ENCODE data around the gene HRH2.
"Not testable (repeated sequence)": the region's sequence is repeated elsewhere in the genome, so short reads cannot be mapped to it uniquely, and the experiment has no call there.

HRH2 gene

DNA sequence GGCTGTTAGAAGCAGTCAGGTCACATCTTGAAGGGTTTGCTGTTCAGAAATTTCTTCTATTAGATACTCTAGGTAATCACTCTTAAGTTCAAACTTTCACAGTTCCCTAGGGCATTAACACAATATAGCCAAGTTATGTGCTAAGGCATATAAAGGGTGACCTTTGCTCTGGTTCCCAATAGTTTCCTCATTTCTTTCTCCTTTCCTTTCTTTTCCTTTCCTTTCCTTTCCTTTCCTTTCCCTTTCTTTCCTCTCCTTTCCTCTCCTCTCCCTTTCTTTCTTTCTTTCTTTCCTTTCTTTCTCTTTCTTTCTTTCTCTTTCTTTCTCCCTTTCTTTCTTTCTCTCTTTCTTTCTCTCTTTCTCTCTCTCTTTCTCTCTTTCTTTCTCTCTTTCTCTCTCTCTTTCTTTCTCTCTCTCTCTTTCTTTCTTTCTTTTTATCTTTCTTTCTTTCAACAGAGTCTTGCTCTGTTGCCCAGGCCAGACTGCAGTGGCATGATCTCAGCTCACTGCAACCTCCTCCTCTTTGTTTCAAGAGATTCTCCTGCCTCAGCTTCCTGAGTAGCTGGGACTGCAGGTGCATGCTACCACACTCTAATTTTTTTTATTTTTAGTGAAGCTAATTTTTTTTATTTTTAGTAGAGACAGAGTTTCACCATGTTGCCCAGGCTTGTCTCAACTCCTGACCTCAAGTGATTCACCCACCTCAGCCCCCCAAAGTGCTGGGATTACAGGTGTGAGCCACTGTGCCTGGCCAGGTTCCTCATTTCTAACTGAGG lies 7.3 kb upstream of the HRH2 start:
- DNase-seq: not testable (repeated sequence)

DNA sequence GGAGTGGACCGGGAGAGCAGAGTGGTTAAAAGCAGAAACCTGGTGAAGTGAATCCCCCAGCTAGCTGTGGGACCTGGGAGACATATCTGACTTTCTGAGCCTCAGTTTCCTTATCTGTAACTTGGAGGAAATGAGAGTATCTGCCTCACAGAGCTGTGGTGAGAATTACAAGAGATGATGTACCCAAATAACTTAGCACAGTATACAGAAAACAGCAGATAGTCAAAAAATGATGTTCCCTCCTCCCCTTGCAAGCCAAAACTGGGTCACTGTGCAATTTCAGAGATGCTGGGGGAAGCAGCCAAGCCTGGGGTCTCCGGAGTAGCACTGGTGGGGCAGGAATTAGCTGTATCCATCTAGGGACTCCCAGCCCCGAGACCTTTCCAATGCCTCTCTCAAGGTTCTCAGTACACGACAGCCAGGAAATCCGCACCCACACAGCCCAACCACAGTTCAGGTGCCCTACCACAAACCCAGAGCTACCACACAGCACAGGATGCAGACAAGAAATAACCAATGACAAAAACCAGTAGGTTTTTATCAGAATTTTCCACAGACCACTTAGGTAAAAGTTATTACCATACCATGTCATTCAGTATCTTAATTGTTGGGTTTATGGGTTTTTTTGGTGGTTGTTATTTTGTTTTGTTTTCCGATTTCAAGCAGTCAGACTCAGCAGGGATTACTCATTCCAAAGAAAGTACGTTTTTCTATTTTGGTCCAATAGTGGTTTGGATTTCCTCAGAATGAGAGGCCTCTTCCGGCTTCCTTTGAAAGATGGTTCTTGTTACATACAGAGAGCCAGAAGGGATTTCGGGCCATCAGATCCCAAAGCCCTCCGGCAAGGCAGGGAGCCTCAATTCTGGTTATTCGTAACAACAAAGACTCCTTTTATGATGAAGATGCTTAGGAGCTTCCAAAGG lies 4.9 kb upstream of the HRH2 start:
- DNase-seq: no peak

DNA sequence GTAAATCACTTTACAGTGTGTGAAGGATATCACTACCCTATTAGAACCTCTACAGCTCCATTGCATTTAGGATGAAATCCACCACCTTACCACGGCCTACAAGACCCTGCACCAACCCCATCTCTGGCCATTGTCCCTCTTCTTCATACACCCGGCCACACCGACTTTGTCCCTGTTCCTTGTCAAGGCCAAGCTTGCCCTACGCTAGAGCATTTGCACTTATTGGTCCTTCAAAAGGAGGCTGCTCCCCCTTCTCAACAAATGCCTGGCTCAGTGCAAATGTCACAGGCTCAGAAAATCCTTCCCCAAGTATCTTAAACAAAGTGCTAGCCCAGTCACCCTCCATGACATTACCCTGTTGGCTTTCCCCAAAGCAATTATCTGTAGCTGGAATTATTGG lies 4.1 kb upstream of the HRH2 start:
- no peak for DNase-seq

DNA sequence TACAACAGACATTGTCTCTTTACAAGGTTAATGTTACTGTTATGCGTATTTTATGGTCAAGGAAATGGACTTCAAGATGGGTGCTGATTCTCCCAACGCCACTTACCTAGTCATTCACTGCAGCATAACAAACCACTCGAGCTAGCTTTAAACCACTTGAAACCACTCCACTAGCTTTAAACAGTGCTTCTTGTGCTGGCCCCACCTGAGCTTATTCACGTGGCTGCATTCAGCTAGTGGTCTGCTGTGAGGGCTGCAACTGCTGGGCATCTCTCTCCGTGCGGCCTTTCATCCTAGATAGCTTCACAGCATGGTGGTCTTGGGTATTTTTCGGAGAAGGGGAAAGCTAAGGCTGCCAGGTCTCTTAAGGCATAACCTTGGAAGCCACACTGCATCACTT lies 3.5 kb upstream of the HRH2 start:
- DNase-seq: no peak

DNA sequence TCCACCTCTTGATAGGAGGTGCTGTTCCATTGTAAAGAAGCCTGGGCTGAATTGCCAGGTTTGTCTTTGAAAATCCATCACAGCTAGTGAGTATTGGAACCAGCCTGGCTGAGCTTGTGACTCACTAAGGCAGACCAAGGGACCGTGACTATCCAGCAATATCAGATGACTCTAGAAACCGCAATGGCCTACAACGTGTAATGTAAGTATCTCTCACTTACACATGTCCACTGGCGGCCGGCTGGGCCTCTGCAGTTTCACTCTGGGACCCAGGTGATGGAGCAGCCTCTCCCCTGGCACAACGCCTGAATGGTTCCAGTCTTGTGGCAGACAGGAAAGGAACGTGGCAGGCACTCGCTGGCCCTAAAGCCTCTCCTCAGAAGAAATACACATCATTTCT lies 3.1 kb upstream of the HRH2 start:
- DNase-seq: no peak

DNA sequence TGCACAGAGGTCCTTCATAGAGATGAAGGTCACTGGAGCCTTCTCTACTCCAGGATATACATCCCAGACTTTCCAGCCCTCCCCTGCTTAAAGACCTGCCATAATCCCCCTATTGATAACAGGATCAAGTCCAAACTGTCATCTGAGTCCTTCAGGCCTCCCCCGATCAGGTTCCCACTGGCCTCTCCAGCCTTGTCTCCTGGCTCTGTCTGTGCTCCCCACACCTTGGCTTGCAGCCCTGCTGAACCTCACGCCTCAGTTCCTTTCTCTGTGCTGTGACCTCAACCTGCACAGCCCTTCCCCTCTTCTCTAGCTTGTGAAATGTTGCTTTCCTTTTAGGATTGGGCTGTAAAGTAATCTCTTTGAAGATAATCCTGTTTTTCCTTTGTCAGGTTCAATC lies 2.5 kb upstream of the HRH2 start:
- no peak for DNase-seq

DNA sequence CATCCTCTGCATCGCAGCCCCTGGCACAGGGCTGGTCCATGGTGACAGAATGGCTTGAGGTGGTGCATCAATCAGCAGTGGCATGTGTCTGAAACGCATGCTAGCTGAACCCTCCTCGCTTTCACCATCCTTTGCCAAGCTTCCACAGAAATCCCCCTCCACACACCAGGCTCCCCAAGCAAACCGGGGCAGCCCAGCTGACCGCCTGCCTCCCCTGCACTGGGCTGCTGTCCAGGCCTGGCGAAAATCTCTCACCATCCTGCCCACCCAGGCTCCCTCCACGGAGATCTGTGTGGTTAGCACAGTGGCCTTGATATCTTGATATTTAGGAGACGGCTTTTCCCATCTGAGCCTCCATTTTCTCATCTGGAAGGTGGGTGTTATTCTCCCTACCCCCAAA lies 905 bp upstream of the HRH2 start:
- no peak for DNase-seq

DNA sequence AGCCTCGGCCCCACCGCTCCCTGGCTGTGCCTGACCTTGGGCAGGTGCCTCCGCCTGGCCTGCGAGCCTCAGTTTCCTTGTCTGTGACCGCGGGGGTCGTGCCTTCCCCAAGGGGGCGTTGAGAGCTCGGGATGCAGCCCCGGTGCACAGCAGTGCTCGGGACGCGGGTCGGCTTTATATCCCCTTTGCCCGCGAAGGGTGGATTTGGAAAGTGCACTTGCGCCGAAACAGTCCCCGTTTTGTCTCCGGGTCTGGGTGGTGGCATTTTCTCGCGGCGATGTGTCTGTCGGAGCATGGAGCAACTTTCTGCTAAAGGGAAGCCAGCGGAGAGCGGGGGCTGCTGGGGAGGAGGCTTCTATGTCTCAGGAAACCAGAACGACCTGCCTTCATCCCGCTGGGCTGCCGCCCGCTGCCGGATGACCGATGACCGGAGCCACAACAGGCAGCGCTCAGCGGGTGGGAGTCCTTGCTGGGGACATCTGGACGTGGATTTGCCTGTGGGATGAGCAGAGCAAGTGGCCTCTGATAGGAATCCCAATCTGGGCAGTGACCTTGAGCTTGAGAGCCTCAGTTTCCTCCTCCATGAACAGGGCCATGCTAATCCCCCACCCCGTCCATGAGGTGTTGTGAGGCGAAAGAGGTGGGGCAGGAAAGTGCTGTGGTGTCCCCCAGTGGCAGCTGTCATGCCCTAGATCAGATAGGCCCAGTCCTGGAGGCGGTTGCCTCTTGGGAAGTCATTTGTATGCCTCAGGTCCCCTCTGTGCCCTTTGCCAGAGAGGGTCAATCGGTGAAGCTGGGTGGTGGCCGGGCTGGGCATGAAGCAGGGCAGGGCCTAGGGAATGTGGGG lies 651 bp downstream of the HRH2 start:
- no peak for DNase-seq

DNA sequence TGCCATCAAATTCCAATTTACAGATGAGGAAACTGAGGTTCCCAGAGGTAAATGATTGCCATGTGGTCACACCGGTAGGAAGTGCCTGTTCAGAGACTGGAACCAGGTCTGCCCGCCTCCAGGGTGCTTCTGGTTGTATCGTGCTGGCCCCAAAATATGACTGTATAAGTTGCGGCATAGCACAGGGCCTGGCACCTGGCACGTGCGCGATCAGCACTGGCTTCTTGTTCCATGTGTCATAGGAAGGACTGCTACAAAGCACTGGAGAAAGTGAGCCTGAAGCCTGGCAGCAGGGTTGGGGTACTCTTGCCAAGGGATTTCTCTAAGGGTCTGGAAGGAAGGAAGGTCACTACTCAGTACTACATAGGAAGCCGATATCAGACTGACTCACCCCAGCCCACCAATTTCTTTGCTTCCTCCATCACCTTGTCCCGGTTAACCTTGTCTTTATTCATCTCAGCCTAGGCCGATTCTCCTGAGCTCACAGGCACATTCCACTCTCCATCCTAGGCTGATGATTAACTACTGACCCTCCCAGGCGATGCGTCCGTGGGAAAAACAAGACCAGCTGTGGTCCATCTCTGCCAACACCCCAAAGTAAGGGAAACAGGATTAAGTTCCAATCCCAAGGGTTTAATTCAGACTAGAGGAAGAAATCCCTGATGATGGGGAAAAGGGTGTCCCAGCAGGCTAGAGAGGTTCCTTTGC lies 1.8 kb downstream of the HRH2 start:
- DNase-seq: no peak

DNA sequence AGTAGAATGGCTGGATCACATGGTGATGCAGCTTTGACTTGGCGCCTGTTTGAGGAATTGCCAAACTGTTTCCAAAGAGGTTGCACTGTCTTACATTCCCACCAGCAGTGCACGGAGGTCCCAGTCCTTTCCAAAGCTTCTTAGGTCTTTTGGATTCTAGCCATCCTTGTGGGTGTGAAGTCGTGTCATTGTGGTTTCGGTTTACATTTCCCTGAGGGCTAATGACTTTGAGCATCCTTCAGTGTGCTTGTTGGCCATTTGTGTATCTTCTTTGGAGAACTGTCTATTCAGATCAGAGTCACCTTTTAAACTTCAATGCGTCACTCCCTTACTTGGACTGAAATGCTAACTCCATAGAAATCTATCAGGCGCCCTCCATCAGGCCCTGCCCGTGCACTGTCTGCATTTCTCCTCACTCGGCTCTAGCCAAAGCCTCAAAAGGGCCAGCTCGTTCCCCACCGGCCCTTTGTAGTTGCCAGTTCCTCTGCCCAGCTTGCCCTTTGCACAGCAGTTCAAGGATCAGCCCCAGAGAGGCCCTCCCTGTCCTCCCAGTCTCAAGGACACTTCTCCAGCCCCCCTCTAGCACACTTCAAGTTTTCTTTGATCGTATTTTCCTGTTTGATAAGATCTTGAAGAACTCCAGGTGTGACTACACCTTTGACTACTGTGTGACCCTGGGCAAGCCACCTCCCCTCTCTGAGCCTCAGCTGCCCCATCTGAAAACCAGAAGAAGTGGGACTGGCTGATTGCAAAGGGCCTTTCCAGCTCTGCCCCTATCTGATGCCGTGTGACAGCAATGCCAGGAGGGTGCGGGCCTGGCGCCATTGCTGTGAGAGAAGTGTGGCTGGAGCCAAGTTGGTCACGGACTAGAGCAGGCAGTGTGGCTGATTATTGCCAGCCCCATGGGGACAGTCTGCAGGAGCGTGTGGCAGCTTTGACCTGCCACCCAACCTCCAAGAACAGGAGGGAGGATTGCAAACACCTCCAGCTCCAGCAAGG lies 5.6 kb downstream of the HRH2 start:
- no peak for DNase-seq

DNA sequence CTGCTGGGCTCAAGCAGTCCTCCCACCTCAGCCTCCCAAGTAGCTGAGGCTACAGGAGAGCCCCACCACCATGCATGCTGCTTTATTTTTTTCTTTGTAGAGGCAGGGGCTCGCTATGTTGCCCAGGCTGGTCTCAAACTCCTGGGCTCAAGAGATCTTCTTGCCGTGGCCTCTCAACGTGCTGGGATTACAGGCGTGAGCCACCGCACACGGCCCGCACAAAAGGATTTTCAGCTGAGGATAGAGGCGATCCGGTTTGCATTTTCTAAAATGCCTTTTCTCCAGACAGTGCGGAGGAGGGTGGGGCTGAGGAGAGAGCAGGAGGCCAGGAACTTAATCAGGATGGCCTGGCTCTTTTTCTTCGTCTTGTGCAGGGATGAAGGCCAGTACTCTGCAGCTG lies 6.9 kb downstream of the HRH2 start:
- no peak for DNase-seq

DNA sequence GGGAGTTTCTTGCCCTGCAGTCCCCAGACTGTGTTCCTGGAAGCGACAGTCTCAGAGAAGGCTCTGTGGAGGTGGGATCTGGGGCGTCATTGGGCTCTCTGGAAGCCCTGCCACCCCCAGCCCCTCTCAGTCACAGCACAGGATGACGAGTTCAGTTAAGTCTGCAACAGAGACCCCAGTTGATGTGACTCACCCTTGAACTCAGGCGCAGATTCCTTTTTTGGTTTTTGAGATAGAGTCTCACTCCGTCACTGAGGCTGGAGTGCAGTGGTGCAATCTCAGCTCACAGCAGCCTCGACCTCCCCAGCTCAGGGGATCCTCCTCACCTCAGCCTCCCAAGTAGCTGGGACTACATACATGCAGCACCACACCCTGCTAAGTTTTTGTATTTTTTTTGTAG lies 8.3 kb downstream of the HRH2 start:
- no peak for DNase-seq

DNA sequence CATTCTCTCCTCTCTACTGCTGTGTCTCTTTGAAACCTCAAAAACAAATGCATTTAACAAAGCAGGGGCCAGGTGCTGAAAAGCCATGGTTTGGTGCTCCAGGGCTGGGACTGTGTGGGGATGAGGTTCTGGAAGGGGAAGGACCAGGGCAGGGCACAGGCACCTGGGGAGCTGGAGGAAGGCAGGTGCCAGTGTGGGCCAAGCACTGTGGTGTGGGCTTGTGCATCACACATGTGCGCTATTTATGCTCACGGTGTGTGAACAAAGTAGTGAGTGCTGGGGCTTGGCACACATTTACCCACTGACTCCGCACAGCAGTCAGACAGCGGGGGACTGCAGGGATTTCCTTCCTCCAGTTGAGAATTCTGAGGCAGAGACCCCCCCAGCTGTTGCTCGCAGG lies 10.1 kb downstream of the HRH2 start:
- DNase-seq: no peak

DNA sequence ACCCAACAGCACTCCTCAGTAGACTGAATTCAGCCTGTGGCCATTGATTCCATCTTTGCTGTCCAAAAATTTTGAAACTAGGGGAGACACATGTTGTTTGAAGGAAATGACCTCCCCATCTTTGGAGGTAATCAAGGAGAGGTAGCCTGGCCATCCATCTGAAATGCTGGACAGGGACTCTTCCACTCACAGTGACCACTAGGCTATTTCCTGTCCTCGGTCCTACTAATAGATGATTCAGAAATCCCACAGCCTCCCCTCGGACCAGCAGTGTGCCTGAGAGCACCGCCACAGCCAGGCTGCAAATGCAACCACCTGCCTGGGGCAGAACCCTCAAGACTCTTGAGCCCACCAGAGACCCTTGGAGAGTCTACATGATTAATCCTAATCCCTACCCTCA lies 12.5 kb downstream of the HRH2 start:
- DNase-seq: no peak

DNA sequence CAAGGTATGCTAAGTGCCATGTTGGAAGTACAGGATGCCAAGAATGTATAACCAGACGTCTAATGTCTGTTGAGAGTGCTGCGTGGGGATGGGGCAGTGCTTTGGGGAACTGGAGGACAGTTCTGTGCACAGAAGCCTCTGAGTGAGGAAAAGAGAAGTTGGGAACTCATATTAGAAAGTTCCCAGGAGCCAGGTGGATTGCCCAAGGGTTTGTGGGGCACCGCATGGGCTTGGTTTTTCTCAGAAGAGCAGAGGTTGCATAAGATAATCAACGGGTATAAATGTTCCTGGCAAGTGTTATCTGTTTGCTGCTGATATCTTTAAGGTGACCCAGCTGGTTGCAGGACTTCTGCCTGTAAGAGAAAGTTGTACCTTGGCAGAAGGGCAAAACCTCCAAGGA lies 13.1 kb downstream of the HRH2 start:
- DNase-seq: no peak

DNA sequence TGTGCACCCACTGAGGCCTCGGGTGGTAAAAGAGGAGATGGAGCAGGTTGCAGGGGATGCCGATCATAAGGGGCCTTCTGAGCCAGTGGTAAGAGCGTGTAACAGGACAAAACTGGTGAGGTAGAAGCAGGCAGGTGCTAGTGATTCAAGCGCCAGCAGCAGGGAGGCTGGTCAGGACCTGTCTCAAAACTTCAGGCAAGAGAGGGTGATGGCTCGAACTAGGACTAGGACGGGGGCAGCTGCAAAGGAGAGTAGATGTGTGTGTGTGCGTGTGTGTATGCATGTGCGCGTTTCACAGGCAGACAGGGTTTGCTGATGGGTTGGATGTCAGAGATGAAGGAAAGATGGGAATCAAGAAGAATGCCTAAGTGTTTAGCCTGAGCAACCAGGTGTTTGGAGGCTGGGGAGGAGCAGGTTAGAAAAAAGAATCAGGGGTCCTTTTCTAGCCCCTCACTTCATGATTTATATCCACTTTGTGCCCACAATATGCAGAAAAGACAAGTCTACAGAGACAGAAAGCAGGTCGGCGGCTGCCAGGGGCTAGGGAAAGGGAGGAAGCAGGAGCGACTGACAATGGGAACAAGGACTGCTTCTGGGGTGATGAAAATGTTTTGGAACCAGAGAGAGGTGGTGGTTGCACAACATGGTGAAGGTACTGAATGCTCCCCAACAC lies 15.2 kb downstream of the HRH2 start:
- no peak for DNase-seq

DNA sequence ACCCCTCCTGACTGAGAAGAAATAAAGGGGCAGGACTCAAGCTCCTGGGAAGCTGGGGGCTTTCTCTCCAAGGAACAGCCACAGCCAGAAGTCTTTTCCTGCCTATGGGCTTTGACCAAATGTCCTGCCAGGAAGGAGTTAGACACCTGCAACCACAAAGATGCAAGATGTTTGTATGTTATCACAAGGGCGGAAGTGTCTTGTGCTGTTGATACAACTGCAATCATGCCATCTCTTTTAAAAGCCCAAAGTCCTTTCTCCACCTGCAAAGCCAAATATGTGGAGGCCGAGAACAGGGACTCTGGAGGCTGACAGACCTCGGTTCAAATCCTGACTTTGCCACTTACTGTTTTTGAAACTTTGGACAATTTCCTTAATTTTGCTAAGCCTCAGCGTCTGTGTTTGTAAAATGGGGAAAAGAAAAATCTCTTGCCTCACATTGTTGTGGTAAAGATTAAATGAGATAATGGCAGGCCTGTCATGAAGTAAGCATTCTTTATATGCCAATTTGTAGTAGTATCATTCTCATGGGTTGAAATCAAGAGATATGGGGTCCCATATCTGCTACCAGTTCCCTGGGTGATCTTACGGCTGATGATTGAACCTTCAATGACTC lies 17.0 kb downstream of the HRH2 start:
- no peak for DNase-seq

DNA sequence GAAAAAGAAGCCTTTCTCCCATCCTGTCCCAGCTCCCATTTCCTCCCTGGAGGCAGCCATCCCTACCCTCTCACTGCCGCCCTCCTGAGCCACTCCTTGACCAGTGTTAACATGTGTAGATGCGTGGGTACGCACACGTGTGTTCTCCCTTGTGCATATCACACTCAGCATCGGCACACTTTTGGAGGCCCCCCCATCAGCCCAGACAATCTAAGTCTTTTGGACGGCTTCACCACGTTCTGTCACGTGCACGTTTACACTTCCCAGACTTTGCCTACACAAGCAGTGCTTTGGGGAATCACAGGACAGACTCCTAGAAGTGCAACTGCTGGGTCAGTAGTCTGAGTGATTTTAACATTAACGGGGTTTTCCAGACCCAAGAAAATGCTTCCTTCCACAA lies 18.0 kb downstream of the HRH2 start:
- no peak for DNase-seq

DNA sequence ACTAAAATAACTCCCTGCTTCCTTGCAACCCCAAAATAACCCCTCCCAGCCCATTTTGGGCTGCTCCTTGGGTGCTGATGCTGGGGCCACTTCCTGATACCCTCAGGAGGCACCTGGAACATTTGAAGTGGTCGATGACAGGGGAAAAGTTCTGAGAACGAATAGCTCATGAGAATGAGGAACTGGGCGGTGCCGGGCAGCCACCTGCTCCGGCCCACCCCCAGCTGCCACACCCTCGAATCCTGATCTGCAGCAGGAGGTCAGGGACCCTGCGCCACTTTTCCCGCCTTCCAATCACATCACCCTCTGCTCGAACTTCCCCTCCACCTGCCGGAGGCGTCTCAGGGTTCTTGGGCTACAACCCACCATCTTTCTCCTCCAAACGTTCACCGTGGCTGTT lies 19.7 kb downstream of the HRH2 start:
- no peak for DNase-seq

DNA sequence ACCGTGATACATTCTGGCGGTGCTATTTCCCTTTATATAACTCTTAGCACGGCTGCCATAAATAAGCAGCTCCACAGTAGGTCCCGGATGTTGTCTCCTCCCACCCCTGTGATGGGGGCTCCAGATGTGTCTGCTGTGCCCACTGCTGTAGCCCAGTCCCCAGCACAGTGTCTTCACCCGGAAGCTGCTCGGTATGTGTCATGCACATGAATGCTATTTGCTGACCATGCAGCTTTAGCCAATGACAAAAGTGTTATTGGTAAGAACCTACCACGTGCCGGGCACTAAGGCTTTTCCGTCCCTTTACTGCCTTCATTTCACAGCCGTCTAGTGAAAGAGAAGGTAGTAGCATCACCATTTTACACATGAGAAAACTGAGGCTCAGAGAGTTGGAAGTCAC lies 20.2 kb downstream of the HRH2 start:
- DNase-seq: no peak
